ENCODE measurements around the gene AURKB. TPM values are rescaled to one million over a fixed set of nuclear protein-coding genes. Genes with fewer than 3 reads are reported as not detected.

The AURKB gene
- total RNA-seq, 4 donors from 2014 or later = 2.2 to 8.6 (median 5.6) TPM

DNA sequence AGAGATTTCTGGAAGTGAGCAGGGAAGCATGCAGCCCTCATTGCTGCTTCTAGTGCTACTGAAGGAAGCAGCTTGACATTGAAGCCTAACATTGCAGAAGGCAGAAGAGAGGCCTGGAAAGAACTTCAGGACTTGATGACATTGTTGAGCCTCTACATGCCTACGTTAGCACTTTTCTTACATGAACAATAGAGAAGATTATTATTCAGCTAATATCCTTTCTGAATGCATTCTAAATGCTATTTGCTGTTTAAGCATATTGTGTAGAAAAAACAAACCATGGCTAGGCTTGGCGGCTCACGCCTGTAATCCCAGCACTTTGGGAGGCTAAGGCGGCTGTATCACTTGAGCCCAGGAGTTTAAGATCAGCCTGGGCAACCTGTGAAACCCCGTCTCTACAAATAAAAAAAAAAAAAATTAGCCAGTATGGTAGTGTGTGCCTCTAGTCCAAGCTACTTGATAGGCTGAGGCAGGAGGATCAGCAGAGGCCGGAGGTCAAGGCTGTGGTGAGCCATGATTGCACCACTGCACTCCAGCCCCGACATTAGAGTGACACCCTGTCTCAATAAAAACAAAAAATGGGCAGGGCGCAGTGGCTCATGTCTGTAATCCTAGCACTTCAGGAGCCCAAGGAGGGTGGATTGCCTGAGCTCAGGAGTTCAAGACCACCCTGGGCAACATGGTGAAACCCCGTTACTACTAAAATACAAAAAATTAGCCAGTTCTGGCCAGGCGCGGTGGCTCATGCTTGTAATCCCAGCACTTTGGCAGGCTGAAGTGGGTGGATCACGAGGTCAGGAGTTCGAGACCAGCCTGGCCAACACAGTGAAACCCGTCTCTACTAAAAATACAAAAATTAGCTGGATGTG, 2.2 kb upstream of the AURKB start:
- Histone ChIP-seq H3K27ac (no peak overlapping the region), H3K9me3 (no peaks in the 10 kb centered on the region), H3K27me3 (no peaks in the 10 kb centered on the region), H3K4me1 (peaks cover 7 to 18% (median 14%) of the 10 kb centered on the region in 4 donors), H3K36me3 (no peaks in the 10 kb centered on the region), H3K4me3 (no peak overlapping the region)
- no peak for TF ChIP-seq EP300 (IDR thresholded peaks at IDR 0.05; ENCODE audit: low read depth)
- TF ChIP-seq POLR2AphosphoS5 (IDR thresholded peaks at IDR 0.05) = no peak
- TF ChIP-seq, protein P1, sequence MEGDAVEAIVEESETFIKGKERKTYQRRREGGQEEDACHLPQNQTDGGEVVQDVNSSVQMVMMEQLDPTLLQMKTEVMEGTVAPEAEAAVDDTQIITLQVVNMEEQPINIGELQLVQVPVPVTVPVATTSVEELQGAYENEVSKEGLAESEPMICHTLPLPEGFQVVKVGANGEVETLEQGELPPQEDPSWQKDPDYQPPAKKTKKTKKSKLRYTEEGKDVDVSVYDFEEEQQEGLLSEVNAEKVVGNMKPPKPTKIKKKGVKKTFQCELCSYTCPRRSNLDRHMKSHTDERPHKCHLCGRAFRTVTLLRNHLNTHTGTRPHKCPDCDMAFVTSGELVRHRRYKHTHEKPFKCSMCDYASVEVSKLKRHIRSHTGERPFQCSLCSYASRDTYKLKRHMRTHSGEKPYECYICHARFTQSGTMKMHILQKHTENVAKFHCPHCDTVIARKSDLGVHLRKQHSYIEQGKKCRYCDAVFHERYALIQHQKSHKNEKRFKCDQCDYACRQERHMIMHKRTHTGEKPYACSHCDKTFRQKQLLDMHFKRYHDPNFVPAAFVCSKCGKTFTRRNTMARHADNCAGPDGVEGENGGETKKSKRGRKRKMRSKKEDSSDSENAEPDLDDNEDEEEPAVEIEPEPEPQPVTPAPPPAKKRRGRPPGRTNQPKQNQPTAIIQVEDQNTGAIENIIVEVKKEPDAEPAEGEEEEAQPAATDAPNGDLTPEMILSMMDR (IDR thresholded peaks at IDR 0.05) = no peak
- no peak for TF ChIP-seq POLR2A (IDR thresholded peaks at IDR 0.05)
- no peak for DNase-seq
- intact Hi-C loops (cut with DNase I; ENCODE audit: low total_unique reads) = no loop called here
- WGBS, 2 donors (ENCODE audit: low coverage in 1 of 2) = 76 to 81% methylated on average over 4 to 14 of the region's 14 CpGs
- in situ Hi-C loops (cut with MboI; ENCODE audit: low pct_ligation_motif_present in 1 of 4, low pct_unique_long_range_greater_than_20kb in 1 of 4, low sequenced_read_pairs in 3 of 4) = no loop called here

DNA sequence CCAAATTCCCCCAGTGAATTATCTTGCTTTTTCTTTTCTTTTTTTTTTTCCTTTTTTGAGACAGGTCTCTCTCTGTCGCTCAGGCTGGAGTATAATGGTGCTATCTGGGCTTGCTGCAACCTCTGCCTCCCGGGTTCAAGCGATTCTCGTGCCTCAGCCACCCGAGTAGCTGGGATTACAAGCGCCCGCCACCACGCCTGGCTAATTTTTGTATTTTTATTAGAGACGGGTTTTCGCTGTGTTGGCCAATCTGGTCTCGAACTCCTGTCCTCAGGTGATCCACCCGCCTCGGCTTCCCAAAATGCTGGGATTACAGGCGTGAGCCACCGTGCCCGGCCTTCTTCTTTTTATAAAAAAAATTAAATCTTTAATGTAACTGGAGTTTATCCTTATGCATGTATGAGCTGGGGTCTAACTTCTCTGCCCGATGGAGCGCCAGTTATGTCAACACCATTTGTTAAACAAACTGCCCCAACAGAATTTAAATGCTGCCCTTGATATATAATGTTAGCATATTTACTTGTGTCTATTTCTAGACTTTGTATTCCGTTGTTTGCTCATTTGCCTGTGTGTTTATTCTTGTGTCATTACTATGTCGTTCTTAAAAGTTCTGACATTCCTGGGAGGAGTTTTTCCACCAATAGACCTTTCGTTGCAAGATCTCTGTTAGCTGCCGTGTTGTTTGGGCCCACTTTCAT, 535 bp upstream of the AURKB start:
- WGBS, 2 donors (ENCODE audit: low coverage in 1 of 2) = 9 to 10% methylated on average over 18 to 22 of the region's 22 CpGs
- DNase-seq = no peak

DNA sequence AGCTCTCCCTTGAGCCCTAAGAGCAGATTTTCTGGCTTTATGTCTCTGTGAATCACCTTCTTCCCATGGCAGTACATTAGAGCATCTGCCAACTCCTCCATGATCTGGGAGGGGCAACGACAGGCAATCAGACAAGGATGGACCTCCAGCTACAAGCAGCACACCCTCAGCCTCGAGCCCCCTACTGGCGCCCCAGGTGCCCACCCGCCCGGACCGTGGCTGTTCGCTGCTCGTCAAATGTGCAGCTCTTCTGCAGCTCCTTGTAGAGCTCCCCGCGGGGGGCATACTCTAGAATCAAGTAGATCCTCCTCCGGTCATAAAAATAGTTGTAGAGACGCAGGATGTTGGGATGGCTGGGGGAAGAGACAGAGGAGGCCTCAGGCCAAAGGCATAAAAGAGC, 3.8 kb downstream of the AURKB start:
- H3K36me3 ChIP-seq = no peaks in the 10 kb centered on the region
- no peak overlapping the region for H3K27ac ChIP-seq
- no peak for TF ChIP-seq POLR2AphosphoS5 (IDR thresholded peaks at IDR 0.05)
- no peak for TF ChIP-seq EP300 (IDR thresholded peaks at IDR 0.05; ENCODE audit: low read depth)
- TF ChIP-seq, protein P1 (IDR thresholded peaks at IDR 0.05) = no peak
- TF ChIP-seq POLR2A (IDR thresholded peaks at IDR 0.05) = no peak
- in situ Hi-C loops (cut with MboI; ENCODE audit: low pct_ligation_motif_present in 1 of 4, low pct_unique_long_range_greater_than_20kb in 1 of 4, low sequenced_read_pairs in 3 of 4) (no loop called here), intact Hi-C loops (cut with DNase I; ENCODE audit: low total_unique reads) (no loop called here)
- H3K27me3 ChIP-seq = no peaks in the 10 kb centered on the region
- no peak overlapping the region for H3K4me3 ChIP-seq
- no peak for DNase-seq
- no peaks in the 10 kb centered on the region for H3K9me3 ChIP-seq
- H3K4me1 ChIP-seq = peaks cover 7 to 18% (median 14%) of the 10 kb centered on the region in 4 donors
- WGBS, 2 donors (ENCODE audit: low coverage in 1 of 2) = 93% methylated on average over 3 to 12 of the region's 12 CpGs

More for the DNA sequence above, 535 bp upstream of the AURKB start:
- Histone ChIP-seq H3K27ac (peak overlapping the region; percentile 81 to 89 (median 86)), H3K27me3 (no peaks in the 10 kb centered on the region), H3K4me3 (peak overlapping the region; percentile 46 to 62 (median 58)), H3K4me1 (peaks cover 7 to 18% (median 14%) of the 10 kb centered on the region in 4 donors), H3K36me3 (no peaks in the 10 kb centered on the region), H3K9me3 (no peaks in the 10 kb centered on the region)
- TF ChIP-seq EP300 (IDR thresholded peaks at IDR 0.05; ENCODE audit: low read depth) (no peak), POLR2A (IDR thresholded peaks at IDR 0.05) (no peak), POLR2AphosphoS5 (IDR thresholded peaks at IDR 0.05) (no peak)
- TF ChIP-seq, protein P1 (IDR thresholded peaks at IDR 0.05) = no peak
- in situ Hi-C loops (cut with MboI; ENCODE audit: low pct_ligation_motif_present in 1 of 4, low pct_unique_long_range_greater_than_20kb in 1 of 4, low sequenced_read_pairs in 3 of 4) = no loop called here
- intact Hi-C loops (cut with DNase I; ENCODE audit: low total_unique reads) = no loop called here
